Body of pancreas (tissue), 4 donors: ENCODE results near the gene SLC25A29. TPM values are rescaled to one million over a fixed set of nuclear protein-coding genes. Genes with fewer than 3 reads are reported as not detected.
"Not testable (repeated sequence)": the region's sequence is repeated elsewhere in the genome, so short reads cannot be mapped to it uniquely, and the experiment has no call there.

ENCODE experiments used
- ATAC-seq: fragments of 150-250 bp; one replicate; pipeline ENCODE4 v1.9.1; 2016
- DNase-seq, 4 donors: peaks; one replicate each; pipeline ENCODE4 v3.0.0-alpha.2; 2019
- H3K27ac ChIP-seq, 4 donors: fragments of 200-600 bp; sonication (generic); 1 replicate in 3 of 4; 2 replicates in 1 of 4; pipeline versions ENCODE4 v1.5.1 to v1.6.1; 2016 to 2019; ENCODE audit warnings: mild to moderate bottlenecking in 1 of 4, mixed read lengths in 1 of 4, moderate library complexity in 1 of 4
- H3K27me3 ChIP-seq, 2 donors: fragments of 200-600 bp; sonication (generic); one replicate each; pipeline ENCODE4 v1.6.0; 2016; ENCODE audit warnings: mild to moderate bottlenecking in 1 of 2
- H3K36me3 ChIP-seq, 2 donors: fragments of 200-600 bp; sonication (generic); replicated peaks in 1 of 2; 2 replicates each; pipeline ENCODE4 v1.5.1; 2016; ENCODE audit warnings: low read depth in 2 of 2; ENCODE audit not compliant: insufficient read depth in 1 of 2
- H3K4me1 ChIP-seq: fragments of 200-600 bp; sonication (generic); one replicate; pipeline ENCODE4 v1.6.0; 2016
- H3K4me3 ChIP-seq, 2 donors: fragments of 200-600 bp; sonication (generic); 1 replicate in 1 of 2; 2 replicates in 1 of 2; pipeline ENCODE4 v1.5.1; 2016 to 2019
- H3K9me3 ChIP-seq, 3 donors: fragments of 200-600 bp; sonication (generic); 1 replicate in 2 of 3; 2 replicates in 1 of 3; pipeline ENCODE4 v1.5.1; 2016
- CTCF ChIP-seq, 7 experiments: fragments of 450-650 bp in 4 of 7; fragments of 200-600 bp in 3 of 7; sonication (generic) in 3 of 7; IDR thresholded peaks; one replicate each; pipeline ENCODE4 v1.5.1; 2016 to 2019; ENCODE audit warnings: antibody characterized with exemption in 7 of 7
- POLR2A ChIP-seq, 3 donors: fragments of 450-650 bp; IDR thresholded peaks; one replicate each; pipeline ENCODE4 v1.6.1; 2016; ENCODE audit warnings: antibody characterized with exemption in 3 of 3, mild to moderate bottlenecking in 2 of 3
- WGBS, 2 donors: methylation state at CpG; one replicate each; pipeline ENCODE4 v1.1.5; 2017; 5-methylcytosine and 5-hydroxymethylcytosine counted together
- intact Hi-C: fragments of 100-400 bp; cut with DNase I; formaldehyde crosslinking; loops from one replicate; pipeline ENCODE4 v1.15.1; 2023
- total RNA-seq, 2 donors: library from RNA; depleted of rRNA; stranded (reverse); fragments of >200 nt; gene quantifications; one replicate each; pipeline ENCODE4 v1.1.0, GENCODE V29; 2016

The SLC25A29 gene
- total RNA-seq, 2 donors from 2014 or later: 25.2 to 63.9 TPM

DNA sequence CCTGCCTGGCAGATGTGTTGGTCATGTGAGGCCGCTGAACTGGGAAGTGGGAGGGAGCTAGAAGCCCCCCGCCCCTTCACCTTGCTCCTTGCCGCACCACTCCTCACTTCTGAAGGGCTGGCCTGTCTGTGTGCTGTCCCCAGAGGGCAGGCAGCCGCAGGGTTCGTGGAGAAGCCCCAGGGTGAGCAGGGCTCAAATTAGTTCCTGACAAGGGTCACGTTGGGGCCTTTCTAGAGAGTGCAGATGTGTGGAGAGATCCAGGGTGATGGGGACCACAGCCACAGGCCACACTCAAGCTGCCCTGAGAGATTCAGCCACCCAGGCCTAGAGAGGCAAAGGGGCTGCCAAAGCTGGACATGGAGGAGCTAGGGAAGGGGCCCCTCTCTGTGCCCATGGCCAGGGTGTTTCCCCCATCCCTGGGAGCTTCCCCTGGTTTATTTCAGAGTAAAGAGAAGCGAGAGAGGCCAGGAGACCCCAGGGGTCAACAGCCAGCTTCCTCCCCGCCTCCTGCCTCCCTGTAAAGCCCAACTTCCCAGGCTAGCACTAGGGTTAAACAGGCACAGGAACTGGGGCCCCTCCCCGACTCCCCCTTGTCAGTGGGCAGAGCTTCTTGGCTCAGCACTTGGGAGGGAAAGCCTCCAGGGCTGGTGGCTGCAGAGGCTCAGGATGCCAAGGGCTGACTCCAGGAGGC, 16.2 kb downstream of the SLC25A29 start:
- TF ChIP-seq CTCF (IDR thresholded peaks at IDR 0.05) (no peak), POLR2A (IDR thresholded peaks at IDR 0.05) (no peak)
- DNase-seq: peak in 1 of 4 donors; percentile 3
- WGBS, 2 donors: 74 to 77% methylated on average over 5 to 8 of the region's 9 CpGs
- H3K9me3 ChIP-seq: no peaks in the 10 kb centered on the region
- H3K27ac ChIP-seq: no peak overlapping the region
- H3K27me3 ChIP-seq: no peaks in the 10 kb centered on the region
- no peak for ATAC-seq
- intact Hi-C loops: no loop called here
- no peak overlapping the region for H3K4me3 ChIP-seq
- H3K36me3 ChIP-seq: no peaks in the 10 kb centered on the region
- H3K4me1 ChIP-seq: peaks cover 13% of the 10 kb centered on the region

GRCh38 chr14:100288382-100289185, 17.7 kb downstream of the SLC25A29 start:
- TF ChIP-seq POLR2A (IDR thresholded peaks at IDR 0.05) (no peak), CTCF (IDR thresholded peaks at IDR 0.05) (no peak)
- no peak overlapping the region for H3K4me3 ChIP-seq
- H3K36me3 ChIP-seq: no peaks in the 10 kb centered on the region
- H3K27me3 ChIP-seq: no peaks in the 10 kb centered on the region
- DNase-seq (peak in 1 of 4 donors; percentile 3), ATAC-seq (no peak)
- no peak overlapping the region for H3K27ac ChIP-seq
- peaks cover 19% of the 10 kb centered on the region for H3K4me1 ChIP-seq
- intact Hi-C loops: no loop called here
- WGBS, 2 donors: 83 to 84% methylated on average over 12 of the region's 12 CpGs
- H3K9me3 ChIP-seq: no peaks in the 10 kb centered on the region

DNA sequence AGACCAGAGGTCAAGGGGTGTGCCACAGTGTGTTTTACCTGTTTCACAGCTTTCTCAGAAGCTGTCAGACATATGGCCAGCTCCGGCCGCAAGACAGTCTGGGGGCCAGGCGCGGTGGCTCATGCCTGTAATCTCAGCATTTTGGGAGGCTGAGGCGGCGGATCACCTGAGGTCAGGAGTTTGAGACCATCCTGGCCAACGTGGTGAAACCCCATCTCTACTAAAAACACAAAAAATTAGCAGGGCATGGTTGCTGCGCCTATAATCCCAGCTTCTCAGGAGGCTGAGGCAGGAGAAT, 18.3 kb downstream of the SLC25A29 start:
- WGBS, 2 donors: 86 to 87% methylated on average over 8 of the region's 8 CpGs
- intact Hi-C loops, H3K9me3 ChIP-seq, ATAC-seq, H3K27ac ChIP-seq, H3K4me3 ChIP-seq, H3K36me3 ChIP-seq, H3K27me3 ChIP-seq: not testable (repeated sequence)
- peak in 1 of 4 donors; percentile 4 for DNase-seq
- H3K4me1 ChIP-seq: peaks cover 19% of the 10 kb centered on the region

GRCh38 chr14:100287202-100287997, 18.8 kb downstream of the SLC25A29 start:
- Histone ChIP-seq H3K36me3 (no peaks in the 10 kb centered on the region), H3K4me1 (peaks cover 19% of the 10 kb centered on the region), H3K4me3 (no peak overlapping the region), H3K27ac (no peak overlapping the region), H3K27me3 (no peaks in the 10 kb centered on the region), H3K9me3 (no peaks in the 10 kb centered on the region)
- no peak for TF ChIP-seq POLR2A (IDR thresholded peaks at IDR 0.05)
- no peak for TF ChIP-seq CTCF (IDR thresholded peaks at IDR 0.05)
- DNase-seq (peak in 1 of 4 donors; percentile 1), ATAC-seq (no peak)
- intact Hi-C loops: no loop called here
- WGBS, 2 donors: 75 to 76% methylated on average over 8 to 12 of the region's 12 CpGs
